Islet of Langerhans (tissue), 1 donor: ENCODE results near the gene C4BPA.

Experiments
- FAIRE-seq: peaks from one replicate; lab custom pipeline; 2011; peaks lifted over from hg19 to GRCh38; lab: Jason Lieb, UNC

The C4BPA gene

DNA sequence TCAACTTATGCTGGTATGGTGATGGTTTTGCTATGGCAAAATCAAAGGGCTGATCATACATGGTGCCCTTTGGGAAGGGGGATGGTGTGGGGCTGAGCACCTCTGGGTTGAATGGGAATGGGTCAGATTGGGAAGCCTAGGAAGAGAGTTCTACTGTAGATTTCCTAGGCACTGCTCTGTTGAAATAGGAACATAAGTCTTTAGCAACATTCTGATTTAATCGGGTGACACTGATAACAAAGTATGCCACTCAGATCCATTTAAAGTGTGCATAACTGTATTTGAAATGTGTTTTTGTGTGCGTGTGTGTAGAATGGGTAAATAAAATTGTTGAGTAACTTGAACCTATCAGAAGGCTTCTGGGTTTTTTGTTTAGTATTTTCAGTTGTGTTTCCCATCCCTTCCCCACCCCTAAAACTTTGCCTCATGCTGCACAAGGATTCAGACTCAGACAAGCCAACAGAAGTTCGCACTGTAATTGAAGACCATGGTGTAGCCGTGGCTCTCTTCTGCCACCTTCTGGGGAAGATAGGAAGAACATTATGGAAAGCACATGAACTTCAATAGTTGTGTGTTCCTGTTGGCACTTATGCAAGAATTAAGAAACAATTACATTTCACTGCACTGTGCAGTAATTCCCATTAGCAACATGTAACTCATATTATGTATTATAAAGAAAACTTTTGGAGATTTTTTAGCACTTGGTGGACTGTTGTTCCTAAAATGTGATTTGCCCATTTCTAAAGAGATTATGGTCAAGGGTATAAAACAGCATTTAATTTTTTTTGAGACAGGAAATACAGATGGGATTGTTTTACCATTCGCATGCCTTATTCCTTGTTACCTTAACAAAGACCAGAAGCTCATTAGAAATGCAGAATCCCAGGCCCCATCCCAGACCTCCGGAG, 26.3 kb upstream of the C4BPA start:
- FAIRE-seq, result peak; percentile 96

DNA sequence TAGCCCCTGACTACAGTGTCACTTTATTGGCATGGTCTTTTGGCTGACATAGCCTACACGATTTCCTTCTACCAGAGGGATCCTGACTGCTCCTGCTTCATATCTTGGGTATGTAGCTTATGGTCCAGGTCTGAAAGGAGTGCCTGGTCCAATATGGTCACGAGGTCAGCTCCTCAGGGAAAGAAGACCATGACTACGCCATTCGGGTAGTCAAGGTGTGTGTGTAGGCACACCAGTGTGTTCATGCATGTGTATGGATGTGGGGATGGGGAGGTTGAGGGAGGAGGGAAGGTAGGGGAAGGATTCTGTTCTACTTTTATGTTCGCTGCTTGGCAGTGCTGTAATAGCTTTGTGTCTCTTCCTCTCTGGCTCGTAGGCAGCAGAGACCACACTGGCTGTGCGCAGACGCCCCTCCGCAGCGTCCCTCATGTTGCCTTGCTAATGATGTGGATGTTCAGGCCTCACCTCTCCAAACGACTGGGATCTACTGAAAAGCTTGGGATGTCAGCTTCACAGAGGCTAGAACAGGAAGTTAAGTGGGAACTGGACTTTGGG, 25.4 kb upstream of the C4BPA start:
- no peak for FAIRE-seq

- no peak for FAIRE-seq
These were observed 24.3 kb upstream of the C4BPA start for GRCh38 chr1:207079706-207080241.

DNA sequence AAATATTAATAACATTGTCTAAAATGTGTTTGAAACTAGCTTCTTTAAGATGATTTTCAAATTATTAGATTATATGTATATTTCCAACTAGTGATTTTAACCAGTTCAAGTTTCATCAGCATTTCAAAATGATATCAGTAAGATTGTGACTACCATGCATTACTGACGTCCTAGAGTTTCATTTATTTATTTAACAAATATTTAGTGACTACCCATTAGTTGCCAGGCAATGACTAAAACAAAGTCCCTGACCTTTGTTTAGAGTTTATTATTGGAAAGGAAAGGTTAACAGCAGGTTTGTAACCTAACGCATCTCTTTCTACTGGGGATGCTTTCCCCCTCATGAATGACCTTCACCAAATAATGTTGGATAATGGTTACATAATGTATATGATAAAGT, 22.9 kb upstream of the C4BPA start:
- no peak for FAIRE-seq

DNA sequence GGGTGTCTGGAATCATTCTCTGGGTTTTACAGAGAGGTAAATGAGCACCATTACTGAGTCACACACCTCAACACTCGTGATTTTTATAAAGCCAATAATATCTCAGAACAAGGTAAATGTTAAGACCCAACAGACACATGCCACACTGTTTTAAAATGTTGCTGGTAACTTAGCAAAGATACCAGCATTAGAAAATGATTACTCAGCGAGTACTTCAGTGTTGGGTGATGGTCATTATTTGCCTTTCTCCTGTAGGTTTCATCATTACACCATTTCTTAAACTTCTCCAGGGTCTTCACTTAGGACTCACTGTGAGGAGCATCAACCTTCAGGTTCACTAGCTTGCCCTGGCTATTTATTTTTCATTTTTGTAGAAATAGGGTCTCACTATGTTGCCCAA, 22.2 kb upstream of the C4BPA start:
- FAIRE-seq, result no peak

GRCh38 chr1:207084232-207084631, 19.8 kb upstream of the C4BPA start:
- no peak for FAIRE-seq

GRCh38 chr1:207084701-207085180, 19.3 kb upstream of the C4BPA start:
- FAIRE-seq, result peak; percentile 24

GRCh38 chr1:207085887-207086286, 18.1 kb upstream of the C4BPA start:
- no peak for FAIRE-seq

DNA sequence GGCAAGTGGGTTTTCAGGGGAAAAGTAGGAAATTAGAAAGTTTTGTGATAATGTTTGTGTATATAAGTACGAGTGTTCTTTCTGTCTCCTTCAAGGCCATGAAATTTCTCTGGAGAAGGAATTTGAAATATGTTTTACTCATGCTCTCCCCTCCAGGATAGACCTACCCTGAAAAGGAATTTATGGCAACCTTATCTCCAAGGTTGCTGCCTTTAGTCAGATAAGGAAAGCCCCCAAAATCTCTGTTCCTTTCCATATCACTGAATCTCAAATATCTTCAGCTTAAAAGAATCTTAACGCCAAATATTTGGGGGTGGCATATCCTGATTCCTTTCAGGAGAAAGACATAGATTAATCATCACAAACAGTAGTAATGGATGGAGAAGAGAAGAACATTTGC, 15.9 kb upstream of the C4BPA start:
- FAIRE-seq, result no peak

GRCh38 chr1:207088701-207089626, 15.1 kb upstream of the C4BPA start, which contains the start of gene C4BPB:
TSS of gene C4BPB (plus strand) at chr1:207088860. CDS start at chr1:207089532, 672 bp downstream.
- no peak for FAIRE-seq

DNA sequence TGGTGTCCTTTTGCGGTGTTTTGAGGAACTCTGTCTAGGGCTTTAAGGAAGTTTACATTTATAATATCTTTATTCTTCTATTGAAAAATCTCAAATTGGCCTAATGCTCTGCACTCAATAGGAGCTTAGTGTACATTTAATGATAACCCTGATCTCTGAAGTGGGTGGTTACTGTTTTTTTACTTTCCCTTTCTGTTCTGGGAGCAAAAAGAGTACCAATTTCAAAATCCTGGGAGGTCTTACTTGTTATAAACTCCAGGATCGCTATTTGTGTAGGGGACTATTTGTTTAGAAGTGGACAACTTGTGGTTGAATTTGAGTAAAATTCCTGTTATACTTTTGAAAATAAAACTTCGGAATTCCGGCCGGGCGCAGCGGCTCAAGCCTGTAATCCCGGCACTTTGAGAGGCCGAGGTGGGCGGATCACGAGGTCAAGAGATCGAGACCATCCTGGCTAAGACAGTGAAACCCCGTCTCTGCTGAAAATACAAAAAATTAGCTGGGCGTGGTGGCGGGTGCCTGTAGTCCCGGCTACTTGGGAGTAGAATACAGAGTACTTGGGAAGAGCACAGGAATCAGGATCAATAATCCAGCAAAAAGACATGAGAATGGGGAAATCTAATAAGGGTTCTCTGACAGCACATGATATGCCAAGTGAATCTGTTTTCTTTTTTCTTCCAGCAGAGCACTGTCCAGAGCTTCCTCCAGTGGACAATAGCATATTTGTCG, 14.2 kb upstream of the C4BPA start:
- FAIRE-seq, result no peak

DNA sequence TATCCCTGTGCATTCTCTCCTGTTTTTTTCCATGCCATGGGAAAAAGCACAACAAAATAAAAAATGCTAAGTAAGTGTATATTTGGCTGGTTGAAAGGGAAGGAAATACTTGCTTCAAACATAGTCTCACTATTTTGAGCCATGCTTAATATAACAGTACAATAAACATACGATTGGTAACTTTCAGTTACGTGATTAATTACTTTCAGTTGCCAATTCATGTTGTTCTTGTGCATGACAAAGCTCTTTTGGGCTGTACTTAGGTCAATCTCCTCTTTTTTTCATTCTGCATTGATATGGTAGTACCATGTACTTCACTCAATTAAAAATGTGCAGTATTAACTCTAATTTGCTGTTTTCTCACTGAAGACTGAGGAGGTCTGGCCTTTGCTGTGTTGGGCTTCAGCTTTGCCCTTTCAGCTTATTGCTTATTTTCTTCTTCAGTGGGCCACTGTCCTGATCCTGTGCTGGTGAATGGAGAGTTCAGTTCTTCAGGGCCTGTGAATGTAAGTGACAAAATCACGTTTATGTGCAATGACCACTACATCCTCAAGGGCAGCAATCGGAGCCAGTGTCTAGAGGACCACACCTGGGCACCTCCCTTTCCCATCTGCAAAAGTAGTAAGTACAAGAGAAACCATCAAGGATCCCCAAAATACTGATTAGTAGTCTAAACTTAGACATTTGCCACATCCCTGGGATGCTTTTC, 12.7 kb upstream of the C4BPA start:
- no peak for FAIRE-seq

DNA sequence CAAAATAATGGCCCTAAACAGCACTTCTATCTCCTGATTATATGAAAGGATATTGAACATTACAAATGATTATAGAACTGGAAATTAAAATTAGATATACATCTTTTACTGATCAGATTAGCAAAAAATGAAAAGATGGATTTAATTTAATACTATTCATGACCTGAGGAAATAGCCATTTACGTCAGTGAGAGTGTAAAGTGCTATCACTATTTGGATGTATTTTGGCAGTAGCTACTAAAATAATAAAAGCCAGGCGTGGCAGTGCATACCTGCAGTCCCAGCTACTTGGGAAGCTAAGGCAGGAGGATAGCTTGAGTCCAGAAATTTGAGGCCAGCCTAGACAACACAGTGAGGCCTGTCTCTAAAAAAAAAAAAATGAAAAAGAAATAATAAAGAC, 10.1 kb upstream of the C4BPA start:
- no peak for FAIRE-seq

GRCh38 chr1:207097871-207098324, 6.1 kb upstream of the C4BPA start:
- FAIRE-seq, result no peak

DNA sequence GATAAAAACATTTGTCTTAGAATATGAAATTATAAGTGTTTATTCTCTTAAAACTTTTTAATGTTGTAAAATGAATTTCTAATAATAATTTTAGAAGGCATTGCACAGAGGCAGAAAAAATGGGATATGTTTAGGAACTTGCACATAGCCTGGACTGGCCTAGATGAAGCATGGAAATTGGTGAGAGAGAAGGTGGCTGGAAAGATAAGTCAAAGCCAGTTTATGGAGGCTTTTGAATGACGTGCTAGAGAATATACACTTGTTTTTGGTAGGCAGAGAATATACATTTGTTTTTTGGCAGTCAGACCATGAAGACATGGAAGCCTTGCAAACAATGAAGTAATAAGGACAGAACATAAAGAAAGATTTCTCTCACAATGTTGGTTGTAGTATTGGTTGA, 2.3 kb upstream of the C4BPA start:
- no peak for FAIRE-seq

GRCh38 chr1:207102146-207102545, 1.9 kb upstream of the C4BPA start:
- FAIRE-seq, result no peak

- no peak for FAIRE-seq
These were observed 1.4 kb upstream of the C4BPA start for GRCh38 chr1:207102659-207103058.

- no peak for FAIRE-seq
These were observed 5.0 kb downstream of the C4BPA start for GRCh38 chr1:207109004-207109403.

- FAIRE-seq, result no peak
These were observed 8.7 kb downstream of the C4BPA start for GRCh38 chr1:207112616-207113296.

DNA sequence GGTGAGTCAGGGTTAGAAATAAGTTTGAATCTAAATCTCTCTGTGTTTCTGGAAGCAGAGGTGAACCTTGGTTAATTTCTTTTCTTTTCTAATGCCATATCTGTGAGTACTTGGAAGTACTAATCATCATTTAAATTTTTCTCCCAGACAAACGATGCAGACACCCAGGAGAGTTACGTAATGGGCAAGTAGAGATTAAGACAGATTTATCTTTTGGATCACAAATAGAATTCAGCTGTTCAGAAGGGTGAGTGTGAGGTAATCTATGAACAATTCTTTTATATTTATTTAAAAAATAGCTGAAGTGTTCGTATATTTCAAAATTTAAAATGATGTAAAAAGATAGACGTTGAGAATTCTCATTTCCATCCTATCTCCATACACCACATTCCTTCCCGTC, 11.2 kb downstream of the C4BPA start:
- FAIRE-seq, result no peak
